HEK293T (cell line): ENCODE results near the gene ADGRG1.

Experiments used
- ARNT ChIP-seq: fragments of 450-650 bp; IDR thresholded peaks from 2 replicates; pipeline ENCODE4 v1.6.1; 2017; ENCODE audit warnings: mild to moderate bottlenecking
- CTBP1 ChIP-seq: fragments of 450-650 bp; IDR thresholded peaks from 2 replicates; pipeline ENCODE4 v1.6.1; 2016; ENCODE audit warnings: borderline replicate concordance
- FOXA1 ChIP-seq: fragments of 450-650 bp; IDR thresholded peaks from 2 replicates; pipeline ENCODE4 v1.6.1; 2016; ENCODE audit warnings: mild to moderate bottlenecking
- FOXK2 ChIP-seq: fragments of 450-650 bp; IDR thresholded peaks from 2 replicates; pipeline ENCODE4 v1.6.1; 2016; ENCODE audit warnings: mild to moderate bottlenecking
- FOXM1 ChIP-seq: fragments of 450-650 bp; IDR thresholded peaks from 2 replicates; pipeline ENCODE4 v1.6.1; 2017; ENCODE audit warnings: mild to moderate bottlenecking, borderline replicate concordance
- HDGF ChIP-seq: fragments of 450-650 bp; IDR thresholded peaks from 2 replicates; pipeline ENCODE4 v1.6.1; 2017; ENCODE audit warnings: antibody characterized with exemption, borderline replicate concordance
- PKNOX1 ChIP-seq: fragments of 450-650 bp; IDR thresholded peaks from 2 replicates; pipeline ENCODE4 v1.6.1; 2016
- SP1 ChIP-seq: fragments of 450-650 bp; IDR thresholded peaks from 2 replicates; pipeline ENCODE4 v1.6.1; 2017
- SUZ12 ChIP-seq: fragments of 450-650 bp; IDR thresholded peaks from 2 replicates; pipeline ENCODE4 v1.6.1; 2016; ENCODE audit warnings: mild to moderate bottlenecking

GRCh38 chr16:57598437-57598836, 30.0 kb upstream of the ADGRG1 start:
- TF ChIP-seq SUZ12, result no peak
- TF ChIP-seq SP1, result no peak
- TF ChIP-seq CTBP1, result no peak
- TF ChIP-seq ARNT, result no peak
- no peak for TF ChIP-seq HDGF
- TF ChIP-seq FOXK2, result no peak
- no peak for TF ChIP-seq FOXA1
- TF ChIP-seq PKNOX1, result no peak
- TF ChIP-seq FOXM1, result no peak
